GM21528 (cell line): ENCODE data around the gene CRHR2.
"Not testable (repeated sequence)": the region's sequence is repeated elsewhere in the genome, so short reads cannot be mapped to it uniquely, and the experiment has no call there.

Source experiments
- ATAC-seq: cut with Tn5 transposase; IDR thresholded peaks from one replicate; pipeline ENCODE4 v1.9.1; 2021; ENCODE audit warnings: mild to moderate bottlenecking, moderate library complexity; ENCODE audit not compliant: unreplicated experiment, low FRiP score

Gene CRHR2

DNA sequence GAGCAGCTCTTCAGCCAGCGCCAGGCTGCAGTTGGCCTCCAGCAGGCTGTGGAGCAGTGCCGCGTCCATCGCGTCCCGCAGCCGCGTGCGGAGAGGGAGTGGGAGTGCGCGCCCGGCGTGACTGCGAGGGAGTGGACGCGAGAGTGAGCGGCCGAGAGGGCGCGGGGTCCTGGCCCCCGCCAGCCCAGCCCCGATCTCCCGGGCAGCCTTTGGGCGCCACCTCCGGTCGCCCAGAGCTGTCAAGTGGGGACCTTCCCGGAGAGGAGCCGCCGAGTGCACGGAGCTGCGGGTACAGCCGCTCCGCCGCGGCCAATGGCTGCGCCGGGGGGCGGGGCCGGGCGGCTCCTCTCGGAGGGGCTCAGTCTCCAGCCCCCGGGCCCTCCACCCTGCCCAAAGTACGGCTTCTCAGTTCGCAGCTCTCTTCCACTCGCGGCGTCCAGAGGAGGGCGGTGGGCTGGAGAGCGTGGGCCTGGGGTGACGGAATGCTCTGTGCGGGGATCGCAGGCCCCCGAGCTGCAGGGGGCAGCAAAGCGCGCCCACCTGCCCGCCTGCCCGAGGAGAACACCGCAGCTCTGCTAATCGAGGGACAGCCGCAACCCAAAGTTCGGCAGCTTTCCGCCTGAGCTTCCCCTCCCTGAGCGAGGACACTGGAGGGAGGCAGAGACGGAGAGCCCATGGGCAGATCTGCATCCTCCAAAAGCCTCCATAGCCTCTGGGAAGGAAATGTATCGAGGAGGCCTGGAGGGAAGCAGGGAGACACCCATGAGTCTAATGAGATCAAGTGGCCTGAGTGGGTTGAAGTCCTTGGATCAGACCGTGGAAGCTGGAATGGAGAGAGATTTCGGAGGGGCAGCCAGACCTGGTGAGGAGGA, at the start of gene CRHR2:
Gene CRHR2, minus strand, starts transcription at position 245 of the 872 bp plus-strand sequence. Its CDS starts 176 bp downstream, at position 69.
- no peak for ATAC-seq

DNA sequence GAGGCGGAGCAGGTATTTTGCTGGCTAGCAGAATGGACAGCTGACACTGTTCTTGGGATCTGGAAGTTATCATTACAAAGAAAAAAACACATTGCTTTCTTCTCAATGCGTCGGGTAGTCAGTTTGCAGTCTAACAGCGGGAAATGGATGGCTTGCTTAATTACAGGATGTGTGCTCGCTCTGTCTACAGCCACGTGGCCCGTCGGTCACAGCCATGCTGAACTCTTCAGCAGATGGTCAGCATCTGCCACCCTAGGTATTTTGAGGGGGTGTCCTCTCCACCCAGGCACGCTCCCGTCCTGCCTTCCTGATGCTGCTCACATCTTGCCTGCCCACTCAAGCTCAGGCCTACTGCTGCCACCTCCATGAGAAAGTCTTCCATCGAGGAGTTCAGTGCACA, 49.3 kb upstream of the CRHR2 start:
- ATAC-seq, result no peak

DNA sequence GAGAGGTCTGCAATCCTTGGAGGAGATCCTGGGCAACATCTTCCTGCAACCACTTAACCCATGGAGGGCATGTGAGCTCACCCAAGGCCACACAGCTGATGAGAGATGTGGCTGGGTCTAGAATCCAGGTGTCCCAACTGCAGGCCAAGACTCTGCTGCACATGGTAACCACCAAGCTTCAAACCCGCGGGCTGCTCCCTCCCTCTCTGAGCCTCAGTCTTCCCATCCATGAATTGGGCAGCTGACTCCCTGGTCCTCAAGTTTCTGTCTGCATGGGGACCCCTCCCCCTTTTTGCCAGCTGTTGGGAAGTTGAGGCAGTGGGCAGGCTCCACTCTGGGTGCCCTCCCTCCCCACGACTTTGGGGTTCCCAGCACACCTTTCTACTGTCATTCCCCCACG, 48.7 kb upstream of the CRHR2 start:
- ATAC-seq, result no peak

DNA sequence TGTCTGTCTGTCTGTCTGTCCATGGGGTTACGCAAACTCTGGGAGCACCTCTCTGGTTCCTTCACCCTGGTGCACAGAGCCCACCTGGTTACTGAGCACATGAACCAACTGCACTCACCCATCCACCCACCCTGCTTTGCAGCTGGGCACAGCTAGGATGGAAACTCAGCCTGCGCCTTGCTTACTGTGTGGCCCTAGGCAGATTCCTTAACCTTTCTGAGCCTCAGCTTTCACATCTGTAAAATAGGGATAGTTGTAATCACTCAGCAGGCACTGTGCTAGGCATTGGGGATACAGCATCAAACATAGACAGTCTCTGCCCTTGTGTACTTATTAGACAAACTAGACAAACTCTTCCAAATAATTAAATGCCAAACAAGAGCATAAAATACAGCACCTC, 47.8 kb upstream of the CRHR2 start:
- no peak for ATAC-seq

DNA sequence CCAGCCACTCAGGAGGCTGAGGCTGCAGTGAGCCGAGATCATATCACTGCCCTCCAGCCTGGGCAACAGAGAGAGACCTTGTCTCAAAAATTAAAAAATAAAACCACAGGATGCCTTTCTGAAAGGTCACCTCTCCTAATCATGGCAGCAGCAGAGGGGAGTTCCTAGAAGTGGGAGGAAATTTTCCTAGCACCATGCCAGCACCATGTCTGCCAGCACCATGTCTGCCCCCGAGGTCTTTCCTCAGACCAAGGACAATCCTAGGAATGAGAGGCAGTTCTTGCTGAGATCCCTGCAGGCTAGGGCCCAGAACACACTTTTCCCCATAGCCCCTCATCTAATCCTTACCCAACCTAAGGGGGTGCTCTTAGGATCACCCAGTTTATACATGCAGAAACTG, 47.4 kb upstream of the CRHR2 start:
- no peak for ATAC-seq

DNA sequence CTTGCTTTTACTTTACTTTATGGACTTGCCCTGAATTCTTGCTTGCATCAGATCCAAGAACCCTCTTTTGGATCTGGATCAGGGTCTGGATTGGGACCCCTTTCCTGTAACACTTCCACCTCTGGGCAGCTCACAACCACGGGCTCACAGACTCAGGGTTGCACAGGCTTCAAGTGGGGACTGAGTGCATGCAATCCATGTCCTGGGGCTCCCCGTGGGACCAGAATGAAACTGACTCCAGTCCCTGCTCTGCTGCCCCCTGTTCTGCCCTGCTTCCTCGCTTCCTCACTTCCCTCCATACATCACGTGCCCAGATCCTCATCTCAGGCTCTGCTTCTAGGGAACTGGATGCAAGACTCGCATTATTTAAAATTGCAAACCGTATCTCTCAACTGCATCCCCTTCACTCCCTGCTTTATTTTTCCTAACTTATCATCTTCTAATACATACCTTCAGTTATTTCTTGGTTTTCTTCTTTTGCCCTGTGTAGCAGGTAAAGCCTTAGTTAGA, 46.4 kb upstream of the CRHR2 start:
- ATAC-seq, result no peak

DNA sequence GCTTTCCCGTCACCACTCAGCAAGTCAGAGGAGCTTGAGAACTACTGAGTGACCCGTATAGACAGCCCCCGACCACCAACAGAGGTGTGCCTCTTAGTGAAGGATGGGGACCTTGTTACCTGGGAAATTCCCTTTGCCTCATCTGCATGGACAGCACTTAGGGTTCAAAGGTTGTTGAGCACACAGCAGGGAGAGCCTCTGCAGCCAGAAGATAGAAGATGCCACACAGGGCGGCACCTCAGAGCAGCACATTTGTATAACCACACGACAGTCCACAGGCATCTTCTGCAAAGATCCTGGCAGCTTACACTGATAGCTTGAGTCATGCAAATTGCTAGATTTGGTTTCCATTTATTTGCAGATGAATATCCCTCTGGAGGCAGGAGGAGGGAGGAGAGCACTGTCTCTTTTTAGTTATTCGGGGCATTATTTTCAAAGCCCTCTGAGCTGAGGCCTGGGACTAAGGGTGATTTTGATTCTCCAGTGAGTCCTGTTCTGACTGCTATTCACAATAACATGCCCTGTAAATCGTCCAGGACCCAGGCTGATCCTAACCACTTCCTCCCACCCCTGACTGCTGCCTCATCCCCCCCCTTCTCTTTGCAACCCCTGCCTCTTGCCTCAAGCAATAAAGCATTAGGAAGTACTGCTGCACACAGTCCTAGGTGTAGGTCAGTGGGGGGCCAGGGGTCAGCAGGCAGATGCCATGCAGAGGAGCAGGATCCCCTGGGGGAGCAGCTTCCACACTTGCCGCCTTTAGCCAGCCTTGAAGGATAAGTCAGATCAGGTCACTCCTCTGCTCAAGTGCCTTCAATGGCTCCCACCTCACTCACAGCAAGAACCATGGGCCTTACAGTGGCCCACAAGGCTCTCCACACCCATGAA, 45.0 kb upstream of the CRHR2 start:
- ATAC-seq, result no peak

DNA sequence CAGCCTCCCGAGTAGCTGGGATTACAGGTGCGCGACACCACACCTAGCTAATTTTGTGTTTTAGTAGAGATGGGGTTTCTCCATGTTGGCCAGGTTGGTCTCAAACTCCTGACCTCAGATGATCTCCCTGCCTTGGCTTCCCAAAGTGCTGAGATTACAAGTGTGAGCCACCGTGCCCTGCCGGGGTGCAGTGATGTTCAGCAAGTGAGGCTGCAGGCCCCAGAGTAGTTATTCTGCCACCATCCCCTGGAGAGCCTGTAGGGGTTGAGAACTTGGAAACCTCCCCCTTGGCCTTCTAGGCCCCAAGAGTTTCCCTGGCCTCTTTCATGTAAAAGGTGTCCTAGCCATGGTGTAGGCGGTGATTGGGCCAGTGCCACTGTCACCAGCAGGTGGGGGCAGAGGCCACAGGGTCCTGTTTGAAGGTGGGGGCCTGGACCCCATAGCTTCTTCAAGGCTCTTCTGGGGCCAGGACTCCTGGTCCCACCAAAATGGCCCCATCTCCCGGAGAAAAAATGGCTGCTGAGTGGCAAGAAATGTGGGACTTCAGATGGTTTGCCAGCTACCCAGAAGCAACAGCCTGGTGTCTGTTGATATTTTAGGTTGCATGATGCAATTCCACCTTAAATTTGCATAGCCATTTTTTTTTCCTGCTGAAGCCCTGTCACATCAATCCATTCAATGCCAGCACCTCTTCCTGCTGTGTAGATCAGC, 44.2 kb upstream of the CRHR2 start:
- ATAC-seq, result no peak

DNA sequence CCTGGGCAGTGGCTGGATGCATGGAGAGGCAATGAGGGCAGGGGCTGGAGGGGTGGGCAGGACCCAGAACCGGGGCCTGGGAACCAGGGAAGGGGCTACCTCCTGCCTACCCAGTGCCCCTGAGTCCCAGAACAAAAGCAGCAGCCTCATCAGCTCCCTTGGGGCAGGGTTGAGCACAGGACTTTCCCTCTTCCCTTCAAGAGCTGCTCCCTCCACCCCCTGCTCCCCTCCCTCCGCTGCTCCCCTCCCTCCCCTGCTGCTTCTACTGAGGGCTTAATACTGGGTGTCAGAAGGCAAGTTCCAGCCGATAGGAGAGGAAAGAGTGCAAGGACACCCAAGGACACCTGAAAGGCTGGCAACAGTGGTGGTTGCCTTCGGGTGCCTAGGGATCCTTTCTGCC, 41.5 kb upstream of the CRHR2 start:
- ATAC-seq, result no peak

DNA sequence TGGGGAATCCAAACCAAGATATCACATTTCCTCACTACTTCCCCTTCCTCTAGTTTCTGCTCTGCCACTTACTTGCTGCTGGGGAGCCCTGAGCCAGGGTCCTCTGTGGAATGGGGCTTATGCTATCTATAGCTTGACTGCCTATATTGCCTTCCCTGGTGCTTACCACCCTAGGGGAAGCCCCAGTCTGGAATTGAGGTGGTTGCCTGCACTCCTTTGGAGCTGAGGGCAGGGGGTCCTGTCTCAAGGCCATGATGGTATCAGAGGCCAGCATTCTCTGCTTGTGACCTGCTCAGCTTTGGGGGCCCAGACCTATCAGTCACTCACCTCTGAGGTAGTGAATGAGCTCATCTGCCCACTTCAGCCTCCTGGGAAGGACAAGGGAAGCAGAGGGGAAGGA, 40.4 kb upstream of the CRHR2 start:
- ATAC-seq, result no peak

DNA sequence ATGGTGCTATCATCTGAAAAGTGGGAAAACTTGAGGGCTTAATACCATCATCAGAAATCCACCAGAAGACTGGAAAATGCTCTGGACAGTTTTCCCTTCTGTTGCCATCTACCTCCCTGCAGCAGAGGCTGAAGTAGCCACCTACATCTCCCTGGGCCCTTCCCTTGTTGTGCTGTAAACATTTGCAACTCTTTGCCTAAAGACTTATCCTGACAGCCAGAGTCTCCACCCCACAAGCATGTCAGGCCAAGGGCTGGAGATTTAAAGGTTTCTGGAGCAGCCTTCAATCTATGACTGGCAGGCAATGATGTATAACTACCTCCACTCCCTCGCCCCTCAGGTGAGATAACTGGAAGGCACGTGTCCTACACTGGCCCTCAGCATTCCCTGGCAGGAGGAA, 39.9 kb upstream of the CRHR2 start:
- ATAC-seq, result no peak

DNA sequence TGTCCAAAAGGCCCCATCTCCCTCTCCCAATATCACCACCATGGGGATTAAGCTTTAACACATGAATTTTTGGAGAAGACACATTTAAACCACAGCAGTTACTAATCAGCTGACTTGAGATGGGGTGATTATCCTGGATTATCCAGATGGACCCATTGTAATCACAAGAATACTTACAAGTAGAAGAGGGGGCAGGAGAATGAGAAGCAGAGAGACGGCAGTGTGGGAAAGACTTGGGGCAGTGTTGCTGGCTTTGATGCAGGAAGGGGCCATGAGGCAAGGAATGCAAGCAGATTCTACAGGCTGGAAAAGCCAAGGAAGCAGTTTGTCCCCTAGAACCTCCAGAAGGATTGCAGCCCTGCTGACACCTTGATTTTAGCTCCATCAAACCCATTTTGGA, 39.0 kb upstream of the CRHR2 start:
- ATAC-seq, result no peak

DNA sequence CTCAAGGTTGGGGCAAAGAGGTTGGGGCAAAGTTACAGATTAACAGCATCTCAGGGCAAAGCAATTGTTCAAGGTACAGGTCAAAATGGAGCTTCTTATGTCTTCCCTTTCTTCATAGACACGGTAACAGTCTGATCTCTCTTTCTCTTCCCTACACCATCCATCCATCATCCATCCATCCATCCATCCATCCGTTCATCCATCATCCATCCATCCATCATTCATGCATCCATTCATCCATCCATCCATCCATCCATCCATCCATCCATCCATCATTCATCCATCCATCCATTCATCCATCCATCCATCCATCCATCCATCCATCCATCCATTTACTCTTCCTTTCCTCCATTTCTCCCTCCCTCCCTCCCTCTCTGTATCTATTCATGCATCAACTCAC, 37.2 kb upstream of the CRHR2 start:
- ATAC-seq, result not testable (repeated sequence)

DNA sequence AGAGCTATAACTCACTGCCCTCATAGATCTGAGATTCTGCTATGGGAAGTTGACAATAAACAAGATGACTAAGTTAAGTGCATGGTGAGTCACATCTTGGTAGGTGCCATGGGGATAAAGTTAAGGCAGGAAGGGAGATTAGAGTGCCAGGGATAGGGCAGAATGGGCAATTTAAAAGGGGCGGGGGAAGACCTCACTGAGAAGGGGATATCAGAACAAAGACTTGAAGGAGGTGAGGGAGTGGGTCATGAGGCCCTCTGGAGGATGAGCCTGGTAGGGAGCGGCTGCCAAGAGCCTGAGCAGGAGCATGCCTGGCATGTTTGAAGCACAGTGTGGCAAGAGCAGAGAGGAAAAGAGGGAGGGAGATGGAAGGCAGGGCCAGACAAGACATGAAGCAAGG, 34.9 kb upstream of the CRHR2 start:
- no peak for ATAC-seq

DNA sequence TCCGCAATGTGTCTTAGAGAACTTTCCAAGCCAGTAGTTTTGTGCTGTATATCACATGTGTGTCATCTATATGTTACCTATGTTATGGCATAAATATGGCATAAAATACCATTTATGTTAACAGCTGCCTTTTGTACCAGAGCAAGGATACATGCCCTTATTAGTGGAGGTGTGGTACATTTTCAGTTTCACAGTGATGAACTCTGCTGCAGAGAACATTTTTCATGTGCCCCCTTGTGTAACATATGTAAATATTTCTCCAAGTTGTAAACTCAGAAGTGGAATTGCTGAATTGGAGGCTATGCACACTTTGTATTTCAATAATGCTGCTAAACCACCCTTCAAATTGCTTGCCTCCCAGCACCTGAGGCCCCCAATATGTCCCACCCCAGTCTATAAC, 31.9 kb upstream of the CRHR2 start:
- ATAC-seq, result no peak

DNA sequence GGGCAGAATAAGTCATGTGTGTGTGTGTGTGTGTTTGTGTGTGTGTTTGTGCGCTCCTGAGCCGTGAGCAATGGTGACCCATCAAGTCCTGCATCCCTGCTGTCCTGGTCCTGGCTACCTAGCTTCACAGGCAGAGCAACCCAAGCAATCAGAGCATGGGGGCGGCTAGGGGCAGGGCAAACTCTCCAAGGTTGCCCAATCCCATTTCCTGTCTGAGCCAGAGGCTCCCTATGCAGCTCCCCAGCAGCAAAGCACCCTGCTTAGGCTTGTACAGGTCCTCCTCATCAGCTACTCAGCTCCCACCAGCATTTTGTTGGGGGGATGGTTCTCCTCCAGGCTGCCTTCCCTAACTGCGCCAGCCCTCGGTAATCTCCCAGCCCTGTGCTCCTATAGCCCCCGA, 31.1 kb upstream of the CRHR2 start:
- no peak for ATAC-seq

DNA sequence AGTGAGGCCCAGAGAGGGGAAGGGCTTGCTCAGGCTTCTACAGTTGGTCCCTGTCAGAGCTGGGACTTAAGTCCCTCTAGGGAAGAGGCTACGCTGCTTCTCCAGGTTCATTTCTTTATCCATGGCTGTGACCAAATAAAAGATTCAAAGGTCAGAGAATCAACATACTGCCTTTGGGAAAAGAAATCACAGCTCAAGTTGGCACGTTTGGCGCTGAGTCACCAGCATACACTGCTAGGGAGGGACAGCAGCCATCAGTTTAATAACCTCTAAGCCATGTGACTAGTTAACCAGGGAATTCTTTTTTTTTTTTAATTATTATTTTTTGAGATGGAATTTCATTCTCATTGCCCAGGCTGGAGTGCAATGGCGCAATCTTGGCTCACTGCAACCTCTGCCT, 28.4 kb upstream of the CRHR2 start:
- ATAC-seq, result no peak

DNA sequence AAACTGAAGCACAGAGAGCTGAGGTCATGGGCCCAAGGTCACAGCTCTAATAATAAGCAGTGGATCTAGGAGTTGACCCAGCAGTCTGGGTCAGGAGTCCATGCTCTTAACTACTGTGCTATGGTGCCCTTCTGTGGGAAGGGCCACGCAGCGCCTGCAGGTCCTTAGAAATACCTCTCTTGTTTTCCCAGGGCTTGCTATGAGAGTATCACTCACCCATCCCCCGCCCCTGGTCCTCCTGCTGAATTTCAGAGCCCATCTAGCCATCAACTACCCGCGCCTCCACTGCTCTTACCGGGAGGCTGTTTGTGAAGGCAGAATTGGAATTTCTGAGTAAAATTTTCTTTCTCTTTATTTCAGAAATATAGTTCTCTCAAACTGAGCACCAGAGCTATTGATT, 27.3 kb upstream of the CRHR2 start:
- no peak for ATAC-seq

DNA sequence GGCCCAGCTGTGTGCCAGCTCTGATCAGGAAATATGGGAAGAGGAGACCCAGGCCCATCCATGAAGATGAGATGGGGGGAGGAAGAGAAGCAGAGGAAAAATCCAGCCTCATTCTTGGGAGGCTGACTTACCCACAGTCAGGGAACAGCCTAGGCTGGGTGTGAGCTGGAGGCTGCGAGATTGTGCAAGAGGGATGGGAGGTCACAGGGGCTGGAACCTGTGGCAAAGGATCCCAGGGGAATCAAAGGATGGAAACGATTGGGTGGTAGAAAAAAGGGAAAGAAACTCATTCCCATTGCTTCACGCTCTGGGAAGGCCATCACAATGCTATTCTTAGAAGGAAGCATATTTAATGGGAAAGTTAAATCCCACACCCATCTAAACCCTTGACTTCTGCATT, 26.7 kb upstream of the CRHR2 start:
- no peak for ATAC-seq

DNA sequence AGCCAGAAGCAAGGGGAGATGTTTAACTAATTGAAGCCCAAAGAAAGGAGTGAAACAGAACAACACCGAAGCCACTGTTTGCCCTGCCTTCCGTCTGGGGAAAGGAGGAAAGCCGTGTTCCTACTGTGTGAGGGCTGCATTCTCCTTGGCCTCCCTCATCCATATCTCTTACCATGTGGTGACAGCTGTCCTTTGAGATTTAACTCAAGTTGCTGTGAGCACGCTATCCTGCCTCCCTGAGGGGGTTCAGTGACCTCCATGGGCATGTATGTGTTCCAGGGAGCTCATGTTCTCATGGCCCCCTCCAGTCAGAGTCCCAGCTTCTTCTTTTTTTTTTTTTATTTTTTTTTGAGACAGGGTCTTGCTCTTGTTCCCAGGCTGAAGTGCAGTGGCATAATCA, 26.2 kb upstream of the CRHR2 start:
- no peak for ATAC-seq
